Measurements from ENCODE around the gene LRRC7.

Gene LRRC7

DNA sequence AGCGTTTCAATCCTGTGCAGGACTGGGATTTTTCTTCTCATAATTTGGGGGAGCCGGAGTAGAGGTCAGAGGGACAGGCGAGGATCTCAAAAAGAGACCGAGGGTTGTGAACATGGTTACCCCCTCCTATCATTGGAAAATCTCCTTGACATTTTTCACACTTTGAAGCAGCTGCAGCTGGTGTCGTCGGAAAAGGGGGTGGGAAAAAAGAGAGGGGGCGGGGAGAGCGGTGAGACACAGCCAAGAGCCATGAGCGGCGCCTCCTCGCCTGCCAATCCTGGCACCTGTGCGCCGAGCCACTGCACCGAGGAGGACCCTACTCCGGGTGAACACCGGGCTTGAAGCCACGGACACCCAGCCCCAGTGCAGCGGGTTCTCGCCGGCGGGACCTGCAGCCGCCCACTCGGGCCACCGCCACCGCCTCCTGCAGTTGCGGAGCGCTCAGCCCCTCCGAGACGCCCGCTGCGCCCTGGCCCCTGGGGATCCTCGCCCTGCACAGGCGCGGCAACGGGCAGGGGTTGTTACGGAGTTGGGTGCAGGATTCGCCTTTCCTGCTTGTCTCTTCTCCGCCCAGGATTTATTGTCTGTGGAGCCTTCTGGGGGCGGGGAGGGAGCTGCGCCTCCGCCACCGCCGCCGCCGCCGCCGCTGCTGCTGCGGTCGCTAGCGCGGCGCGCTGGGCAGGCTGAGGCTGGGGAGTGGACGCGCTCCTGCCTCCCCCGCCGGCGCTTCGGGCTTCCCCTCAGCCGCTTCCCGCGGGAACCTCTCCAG, at the start of gene LRRC7:
Gene LRRC7, plus strand, starts transcription at position 271 of the 769 bp plus-strand sequence. CDS start 718 bp downstream, outside the sequence.
- DNase-seq (ENCODE audit: low read depth in 2 of 3, low spot score in 2 of 3) = no peak

DNA sequence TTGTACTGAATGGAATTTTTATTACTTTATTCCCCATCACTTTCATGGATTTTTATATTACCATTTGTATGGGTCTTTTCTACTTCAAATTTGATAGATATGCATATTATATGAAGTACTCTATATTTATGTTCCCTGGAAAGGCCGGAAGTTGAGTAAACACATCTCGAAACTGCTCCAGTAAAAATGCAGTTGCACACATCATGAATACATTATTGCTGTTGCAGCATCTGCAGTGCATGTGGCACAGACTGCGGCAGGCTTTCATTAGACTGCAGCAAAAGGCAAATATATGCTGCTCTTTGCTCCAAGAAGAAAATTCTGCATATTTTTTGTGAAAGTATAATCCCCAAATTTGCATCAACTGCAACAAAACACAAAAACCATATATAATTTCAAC, 48.7 kb upstream of the LRRC7 start:
- DNase-seq (ENCODE audit: low read depth in 2 of 3, low spot score in 2 of 3) = no peak

DNA sequence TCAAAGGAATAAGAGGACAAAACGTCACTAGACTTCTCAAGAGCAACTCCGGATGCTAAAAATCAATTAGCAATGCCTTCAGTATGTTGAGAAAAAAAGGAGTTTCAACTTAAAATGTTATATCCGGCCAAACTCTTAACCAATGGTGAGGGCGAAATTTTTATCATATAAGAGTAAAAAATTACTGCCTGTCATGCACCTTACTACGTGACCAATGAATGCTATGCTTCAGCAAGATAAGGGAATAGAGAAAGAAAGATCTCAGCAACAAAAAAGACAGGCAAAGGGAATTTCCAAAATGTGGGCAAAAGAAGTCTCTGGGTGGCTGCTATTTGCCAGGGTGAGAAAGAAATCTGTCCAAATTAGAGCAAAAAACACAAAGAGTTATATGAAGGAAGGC, 47.4 kb upstream of the LRRC7 start:
- no peak for DNase-seq (ENCODE audit: low read depth in 2 of 3, low spot score in 2 of 3)

DNA sequence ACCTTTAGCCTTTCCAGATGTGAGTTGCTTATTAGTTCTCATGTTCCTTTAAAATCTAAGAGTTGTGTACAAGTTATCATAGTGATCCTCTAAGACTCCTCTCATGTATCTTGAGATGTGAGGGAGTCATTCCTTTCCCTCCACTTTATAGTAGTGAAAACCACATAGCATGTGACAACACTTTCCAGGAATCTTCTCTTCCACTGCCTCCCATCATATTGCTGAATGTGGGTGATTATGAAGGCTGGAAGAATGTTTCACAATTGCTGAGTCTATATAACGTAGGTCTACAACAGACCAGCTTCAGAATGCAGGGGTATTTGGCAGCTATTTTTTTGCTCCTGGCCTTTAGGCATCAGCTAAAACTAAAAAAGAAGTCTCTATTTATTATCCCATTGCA, 44.7 kb upstream of the LRRC7 start:
- no peak for DNase-seq (ENCODE audit: low read depth in 2 of 3, low spot score in 2 of 3)

DNA sequence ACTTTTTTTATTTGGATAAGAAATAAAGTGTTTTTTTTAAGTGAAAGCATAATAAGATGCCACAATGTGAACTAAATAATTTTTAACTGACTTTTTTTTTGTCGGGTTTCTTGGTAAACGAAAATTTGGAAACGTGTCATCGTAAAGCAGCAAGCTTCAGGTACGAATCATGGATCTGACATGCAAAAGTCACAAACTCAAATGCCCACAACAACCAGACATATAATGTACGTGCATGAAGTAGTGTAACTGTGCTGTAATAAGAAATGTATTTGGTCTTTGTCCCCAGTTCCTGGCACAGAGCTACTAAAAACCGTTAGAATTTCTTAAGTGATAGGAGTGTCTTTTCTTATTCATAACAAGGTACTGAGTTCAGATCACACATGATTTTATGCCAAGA, 44.3 kb upstream of the LRRC7 start:
- no peak for DNase-seq (ENCODE audit: low read depth in 2 of 3, low spot score in 2 of 3)

DNA sequence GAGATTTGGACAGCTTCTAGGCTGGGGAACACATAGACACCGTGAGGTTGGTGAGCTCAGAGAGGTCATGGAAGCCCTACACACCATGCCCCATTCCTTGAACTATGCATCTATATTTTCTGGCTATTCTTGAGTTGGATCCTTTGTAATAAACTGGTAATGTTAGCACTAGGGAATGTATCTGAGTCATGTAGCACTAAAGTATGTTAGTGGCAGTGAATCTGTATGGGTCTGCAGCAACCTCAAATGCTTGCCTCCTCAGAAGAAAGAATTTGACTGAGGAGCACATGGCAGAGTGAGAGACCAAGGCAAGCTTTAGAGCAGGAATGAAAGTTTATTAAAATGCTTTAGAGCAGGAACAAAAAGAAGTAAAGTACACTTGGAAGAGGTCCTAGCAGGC, 43.7 kb upstream of the LRRC7 start:
- no peak for DNase-seq (ENCODE audit: low read depth in 2 of 3, low spot score in 2 of 3)

DNA sequence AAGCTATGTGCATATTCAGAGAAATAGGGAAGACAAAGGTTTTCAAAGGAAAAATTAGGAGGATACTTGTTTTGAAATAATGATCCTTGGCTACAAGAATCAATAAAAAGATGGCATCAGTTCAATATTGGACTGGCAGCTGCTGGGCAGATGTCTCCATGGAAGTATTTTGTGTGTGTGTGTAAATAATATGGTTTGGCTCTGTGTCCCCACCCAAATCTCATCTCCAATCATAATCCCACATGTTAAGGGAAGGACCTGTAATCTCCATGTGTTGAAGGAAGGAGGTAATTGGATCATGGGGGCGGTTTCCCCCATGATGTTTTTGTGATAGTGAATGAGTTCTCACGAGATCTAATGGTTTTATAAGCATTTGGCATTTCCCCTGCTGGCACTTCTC, 40.4 kb upstream of the LRRC7 start:
- no peak for DNase-seq (ENCODE audit: low read depth in 2 of 3, low spot score in 2 of 3)

DNA sequence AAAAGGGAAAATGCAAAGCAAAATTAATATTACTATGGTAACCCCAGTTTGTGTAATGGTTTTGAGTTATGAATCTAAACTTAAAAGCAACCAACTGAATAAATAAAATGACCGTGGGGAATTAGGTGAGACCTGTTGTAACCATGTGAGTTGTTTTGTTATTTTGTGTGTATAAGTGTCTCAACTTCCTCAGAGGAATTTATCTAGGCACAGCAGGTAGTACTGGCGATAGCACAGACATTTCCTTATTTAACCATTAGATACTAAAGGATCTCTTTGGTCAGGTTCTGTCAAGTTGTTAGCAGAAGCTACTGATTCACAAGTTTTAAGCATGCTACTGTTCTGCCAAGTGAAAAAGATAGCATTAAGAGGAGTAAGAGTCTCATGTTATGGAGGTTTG, 39.3 kb upstream of the LRRC7 start:
- DNase-seq (ENCODE audit: low read depth in 2 of 3, low spot score in 2 of 3) = no peak

DNA sequence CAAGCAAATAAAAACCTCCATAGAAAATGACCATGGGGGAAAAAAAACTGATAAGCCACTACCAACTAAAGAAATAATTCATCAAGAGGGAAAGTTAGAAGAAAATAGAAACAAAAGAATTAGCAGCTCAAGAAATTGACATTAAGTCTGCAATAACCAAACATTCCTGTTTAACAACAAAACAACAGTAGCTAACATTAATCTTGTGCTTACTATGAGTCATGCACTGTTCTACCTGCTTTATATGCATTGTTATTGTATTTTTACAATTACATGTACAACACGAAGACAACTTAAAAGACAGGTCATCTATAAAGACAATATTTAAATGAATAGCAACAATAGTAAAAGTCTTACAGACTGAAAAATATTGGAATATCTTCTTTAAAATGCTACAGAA, 34.4 kb upstream of the LRRC7 start:
- no peak for DNase-seq (ENCODE audit: low read depth in 2 of 3, low spot score in 2 of 3)

DNA sequence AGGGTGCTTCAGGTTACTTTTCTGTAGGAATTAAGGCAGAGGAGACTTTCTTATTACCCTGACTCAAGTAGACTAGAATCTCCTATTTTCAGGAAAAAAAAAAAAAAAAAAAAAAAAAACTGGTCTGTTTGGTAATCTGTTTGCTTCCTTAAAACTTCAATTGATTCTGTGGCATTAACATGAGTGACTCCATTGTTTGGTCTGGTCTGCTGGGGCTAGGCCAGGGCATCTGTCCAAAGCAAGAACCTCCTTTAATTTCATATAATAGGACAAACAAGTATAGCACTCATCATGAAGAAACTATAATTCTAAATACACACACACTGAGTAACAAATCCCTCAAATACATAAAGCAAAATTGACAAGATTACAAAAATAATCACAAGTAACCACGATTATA, 32.9 kb upstream of the LRRC7 start:
- DNase-seq (ENCODE audit: low read depth in 2 of 3, low spot score in 2 of 3) = no peak

DNA sequence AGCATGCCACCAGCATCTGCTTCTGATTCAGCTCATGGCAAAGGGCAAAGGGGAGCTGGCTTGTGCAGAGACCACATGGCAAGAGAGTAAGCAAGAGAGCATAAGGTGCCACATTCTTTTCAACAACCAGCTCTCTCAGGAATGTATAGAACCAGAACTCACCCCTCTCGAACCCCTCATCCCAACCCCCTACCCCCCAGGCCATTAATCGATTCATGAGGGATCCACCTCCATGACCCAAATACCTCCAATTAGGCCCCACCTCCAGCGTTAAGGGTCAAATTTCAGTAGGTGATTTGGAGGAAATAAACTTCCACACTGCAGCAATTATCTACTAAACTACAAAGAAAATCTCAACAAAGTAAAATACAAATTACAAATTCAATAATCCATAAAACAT, 32.2 kb upstream of the LRRC7 start:
- no peak for DNase-seq (ENCODE audit: low read depth in 2 of 3, low spot score in 2 of 3)

DNA sequence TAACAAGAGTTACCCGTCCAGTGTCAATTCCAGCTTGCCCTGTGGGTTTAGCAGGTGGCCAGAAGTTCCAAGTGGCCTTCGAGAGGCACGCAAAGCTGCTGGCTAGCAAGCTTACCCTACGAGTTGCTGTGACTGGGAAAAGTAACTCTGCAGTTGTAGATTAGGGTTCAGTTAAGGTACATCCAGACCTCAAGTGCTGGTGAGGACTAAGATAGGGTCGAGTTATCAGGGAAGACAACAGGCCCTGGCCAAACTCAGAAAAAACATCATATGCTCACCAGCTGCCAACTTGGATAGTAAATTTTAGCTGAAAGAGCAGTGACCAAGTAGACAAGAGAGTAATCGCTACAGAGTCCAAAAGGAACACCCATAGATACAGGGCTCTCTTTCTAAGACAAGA, 27.7 kb upstream of the LRRC7 start:
- DNase-seq (ENCODE audit: low read depth in 2 of 3, low spot score in 2 of 3) = no peak

DNA sequence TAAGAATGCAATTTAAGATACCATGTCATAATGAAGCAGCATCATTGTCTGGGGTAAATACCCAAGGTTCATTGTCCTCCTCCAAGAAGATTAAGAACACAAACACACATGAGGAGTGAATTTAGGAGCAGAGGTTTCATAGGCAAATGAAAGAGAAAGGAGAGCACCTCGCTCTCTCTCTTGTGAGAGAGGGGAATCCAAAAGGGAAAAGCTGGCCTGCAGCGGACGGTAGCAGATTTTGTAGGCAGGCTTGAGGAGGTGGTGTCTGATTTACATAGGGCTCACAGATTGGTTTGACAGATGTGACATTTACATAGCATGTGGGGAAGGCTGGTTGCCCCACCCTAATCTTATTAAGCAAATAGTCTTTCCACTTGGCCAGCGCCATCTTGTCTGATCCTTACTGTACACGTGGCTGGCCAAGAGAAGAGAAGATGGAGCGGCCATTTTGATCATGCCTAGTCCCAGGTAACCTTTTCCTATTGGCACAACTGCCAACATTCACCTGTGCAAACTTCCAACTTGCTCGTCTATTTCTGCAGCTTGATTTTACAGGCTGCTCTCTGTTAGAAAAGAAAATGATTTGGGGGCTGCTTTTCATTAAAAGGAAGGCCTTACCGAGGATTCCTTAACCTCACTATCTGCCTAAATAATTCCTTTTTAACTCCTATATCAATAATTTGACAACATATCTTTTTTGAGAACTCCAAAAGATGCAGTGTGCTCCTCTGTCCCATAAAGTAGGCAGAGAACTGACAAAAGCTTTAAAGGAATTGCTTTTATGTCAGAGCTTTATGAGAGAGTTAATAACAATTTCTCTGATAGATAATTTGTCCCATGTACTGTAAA, 16.0 kb upstream of the LRRC7 start:
- no peak for DNase-seq (ENCODE audit: low read depth in 2 of 3, low spot score in 2 of 3)

DNA sequence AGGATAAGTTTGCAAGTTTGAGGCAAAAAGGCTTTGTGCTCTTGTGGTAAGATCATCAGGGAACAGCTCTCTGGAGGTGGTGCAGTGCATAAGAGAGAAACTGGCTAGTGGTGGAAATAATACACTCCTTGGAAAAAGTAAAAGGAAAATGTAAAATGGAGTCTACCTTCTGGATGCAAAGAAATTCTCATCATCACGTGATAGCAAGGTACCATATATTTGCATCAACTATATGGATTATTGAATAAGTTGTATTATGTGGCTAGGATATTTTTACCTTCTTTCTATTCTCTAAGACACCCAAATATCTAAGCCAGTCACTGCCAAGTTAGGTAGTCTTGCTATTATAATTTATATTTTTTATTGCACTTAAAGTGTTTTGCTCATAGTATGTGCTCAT, 14.0 kb upstream of the LRRC7 start:
- no peak for DNase-seq (ENCODE audit: low read depth in 2 of 3, low spot score in 2 of 3)

DNA sequence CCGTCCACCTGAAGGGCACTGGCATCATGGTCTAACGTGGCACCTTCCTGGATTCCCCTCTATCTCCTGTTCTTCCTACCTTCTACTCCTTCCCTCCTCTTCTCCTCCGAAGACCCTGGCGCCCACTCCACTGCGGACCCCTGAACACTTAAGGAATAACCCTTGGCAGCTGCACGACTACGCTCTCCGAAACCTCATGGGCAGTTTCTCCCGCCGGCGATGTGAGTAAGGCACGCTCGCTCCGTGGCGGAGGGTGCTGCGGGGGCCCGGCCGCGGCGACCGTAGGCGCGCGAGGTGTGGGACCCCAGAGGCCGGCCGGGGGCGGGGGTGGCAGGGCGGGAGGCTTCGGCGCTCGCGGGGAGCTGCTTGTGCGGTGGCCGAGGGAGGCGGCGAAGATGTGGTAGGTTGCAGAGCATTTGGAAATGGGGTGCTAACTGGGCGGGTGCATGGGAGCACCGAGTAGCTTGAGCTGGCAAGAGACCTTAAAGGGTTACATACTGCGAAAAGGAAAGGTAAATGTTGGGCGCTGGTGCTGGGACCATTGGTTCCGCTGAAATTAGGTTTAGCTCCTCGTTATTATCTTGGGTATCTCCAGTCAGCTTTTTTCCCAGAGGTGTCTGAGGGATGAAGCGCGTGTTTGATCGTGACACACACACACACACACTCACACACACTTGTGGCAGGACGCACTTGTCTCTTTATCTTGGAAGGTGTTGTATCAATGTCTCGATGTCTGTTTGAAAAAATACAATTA, 876 bp downstream of the LRRC7 start:
- no peak for DNase-seq (ENCODE audit: low read depth in 2 of 3, low spot score in 2 of 3)

DNA sequence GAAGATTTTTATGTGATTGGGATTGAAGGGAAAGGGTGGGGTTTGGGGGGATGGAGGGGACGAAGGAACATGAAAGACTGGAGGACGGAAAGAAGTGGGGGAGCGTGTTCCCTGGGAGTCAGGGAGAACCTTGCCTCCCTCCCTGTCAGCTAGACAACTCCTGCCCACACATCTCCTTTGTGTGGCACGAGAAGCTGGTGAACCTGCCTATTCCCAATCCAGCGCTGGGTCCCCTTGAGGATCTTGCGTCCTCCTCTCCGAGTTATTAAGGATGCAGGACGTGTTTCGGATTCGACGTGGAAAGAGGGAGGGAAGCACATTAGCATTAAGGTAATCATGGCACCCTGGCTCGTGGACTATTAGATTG, 1.4 kb downstream of the LRRC7 start:
- DNase-seq (ENCODE audit: low read depth in 2 of 3, low spot score in 2 of 3) = no peak

DNA sequence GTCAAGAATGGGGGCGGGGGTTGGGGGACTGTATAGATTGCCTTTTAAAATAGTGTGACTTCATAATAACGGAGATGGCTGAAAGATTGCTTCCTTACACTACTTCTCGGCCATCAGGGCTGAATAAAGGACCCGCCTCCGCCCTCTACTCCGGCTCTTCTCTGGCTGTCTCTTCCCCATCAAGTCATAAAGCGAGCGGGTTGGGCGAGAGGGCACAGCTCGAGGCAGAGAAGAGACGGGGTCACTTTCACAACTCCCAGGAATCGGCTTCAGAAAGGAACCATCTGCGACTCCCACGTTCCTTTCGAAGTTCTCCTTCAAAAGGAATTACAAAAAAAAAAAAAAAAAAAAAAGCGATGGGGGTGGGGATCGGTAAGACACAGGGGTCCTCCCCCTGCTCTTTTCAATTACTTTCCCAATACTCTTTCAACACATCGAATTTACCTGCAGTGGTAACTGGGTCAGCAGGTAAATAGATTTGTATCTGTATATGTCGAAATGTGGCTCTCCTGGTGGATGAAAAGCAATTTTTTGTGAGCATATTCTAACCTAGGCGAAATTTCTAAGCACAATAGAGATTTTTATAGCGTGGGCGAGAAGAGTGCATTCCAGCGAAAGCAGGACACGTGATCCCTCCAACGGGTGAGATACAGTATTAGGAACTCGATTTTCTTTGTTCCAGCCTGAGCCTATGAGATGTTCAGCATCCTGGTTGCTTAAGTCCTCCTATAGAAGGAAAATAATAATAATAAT, 2.0 kb downstream of the LRRC7 start:
- DNase-seq (ENCODE audit: low read depth in 2 of 3, low spot score in 2 of 3) = no peak

DNA sequence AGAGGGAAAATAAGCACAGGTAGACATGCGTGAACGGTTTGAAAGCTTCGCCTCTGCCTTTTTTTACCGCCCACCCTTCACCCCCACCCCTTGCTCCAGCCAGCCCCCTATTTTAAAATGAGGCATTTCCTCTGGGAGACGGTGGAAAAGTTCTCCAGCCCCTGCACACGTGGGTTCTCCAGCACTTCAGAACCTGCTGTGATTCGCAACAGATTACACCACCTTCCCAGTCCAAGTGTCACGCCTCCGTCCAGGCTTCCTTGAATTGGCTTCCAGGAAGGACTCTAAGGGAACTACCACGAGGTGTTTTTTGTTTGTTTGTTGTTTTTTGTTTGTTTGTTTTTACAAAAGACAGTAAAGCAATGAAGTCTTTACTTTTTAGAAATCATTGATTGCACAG, 2.6 kb downstream of the LRRC7 start:
- no peak for DNase-seq (ENCODE audit: low read depth in 2 of 3, low spot score in 2 of 3)

DNA sequence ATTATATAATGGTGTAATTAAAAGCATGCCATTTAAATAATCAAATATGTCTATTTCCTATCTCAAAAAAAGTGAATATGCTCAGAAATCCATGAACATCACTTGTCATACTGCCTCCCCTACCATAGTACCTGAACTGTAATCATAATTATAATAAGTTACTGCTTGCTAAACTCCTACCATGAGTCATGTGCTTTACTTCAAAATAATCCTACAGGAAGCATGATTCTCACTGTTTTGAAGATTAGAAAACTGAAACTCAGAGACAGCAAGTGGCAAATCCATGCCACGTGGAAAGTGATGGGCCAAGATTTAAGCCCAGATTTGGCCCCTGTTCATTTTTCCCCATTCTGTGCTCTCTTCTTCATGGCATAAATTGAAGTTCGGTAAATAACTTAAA, 5.2 kb downstream of the LRRC7 start:
- DNase-seq (ENCODE audit: low read depth in 2 of 3, low spot score in 2 of 3) = no peak

DNA sequence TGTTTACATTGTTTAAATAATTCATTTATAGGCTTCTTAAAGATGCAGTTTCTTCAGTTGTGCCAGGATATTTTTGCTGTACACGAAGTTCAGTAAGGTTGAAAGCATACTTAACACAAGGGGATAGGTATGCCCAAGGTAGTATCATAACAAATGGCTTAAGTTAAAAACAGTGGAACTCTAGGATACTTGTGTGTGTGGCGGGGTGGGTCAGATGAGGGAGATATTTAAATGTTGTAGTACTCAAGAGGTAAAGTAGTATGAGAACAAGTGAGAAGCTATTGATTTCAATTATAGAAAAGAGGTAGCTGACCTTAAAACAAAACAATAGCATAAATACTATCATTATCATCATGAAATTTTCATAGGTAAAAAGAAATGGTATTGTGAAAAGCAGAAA, 6.2 kb downstream of the LRRC7 start:
- no peak for DNase-seq (ENCODE audit: low read depth in 2 of 3, low spot score in 2 of 3)

DNA sequence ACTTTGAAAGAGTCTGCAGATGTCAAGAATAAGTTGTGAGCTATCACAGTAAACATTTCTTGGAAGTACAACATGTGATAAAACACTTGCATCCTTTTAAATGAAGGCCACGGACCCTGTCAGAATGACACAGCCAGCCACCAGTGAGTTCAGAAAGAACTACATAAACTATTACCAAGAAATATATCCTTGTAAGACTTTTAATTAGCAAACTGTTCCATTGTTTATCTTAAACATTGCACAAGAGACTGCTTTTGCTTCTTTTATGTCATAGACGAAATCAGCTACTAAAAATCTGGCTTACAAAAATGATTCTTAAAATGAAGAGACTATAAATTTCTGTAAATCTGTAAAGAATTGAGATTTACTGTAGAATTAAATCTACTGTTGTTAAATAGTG, 17.9 kb downstream of the LRRC7 start:
- no peak for DNase-seq (ENCODE audit: low read depth in 2 of 3, low spot score in 2 of 3)

Measured in activated CD8-positive, alpha-beta memory T cell treated with anti-CD3 and anti-CD28 coated beads for 48 hours (primary cell).